NB4 (cell line): Measurements from ENCODE around the gene DLX1.

ENCODE experiments used
- CTCF ChIP-seq: IDR thresholded peaks from one replicate; pipeline ENCODE4 v1.5.1; 2012; ENCODE audit warnings: low read depth, low read length
- MYC ChIP-seq: IDR thresholded peaks from 2 replicates; pipeline ENCODE4 v1.6.1; 2011; ENCODE audit warnings: low read depth, low read length
- POLR2A ChIP-seq: IDR thresholded peaks from 2 replicates; pipeline ENCODE4 v1.6.1; 2011; ENCODE audit warnings: mild to moderate bottlenecking; ENCODE audit not compliant: insufficient read length; ENCODE audit errors: extremely low read depth

GRCh38 chr2:172049567-172050120, 35.7 kb upstream of the DLX1 start:
- no peak for TF ChIP-seq CTCF
- TF ChIP-seq POLR2A, result no peak
- no peak for TF ChIP-seq MYC
